Measurements from ENCODE around the gene EIF5A2.
"Not testable (repeated sequence)": the region's sequence is repeated elsewhere in the genome, so short reads cannot be mapped to it uniquely, and the experiment has no call there.

Gene EIF5A2

GRCh38 chr3:170896333-170896732 lies 12.1 kb downstream of the EIF5A2 start:
- DNase-seq = not testable (repeated sequence)

DNA sequence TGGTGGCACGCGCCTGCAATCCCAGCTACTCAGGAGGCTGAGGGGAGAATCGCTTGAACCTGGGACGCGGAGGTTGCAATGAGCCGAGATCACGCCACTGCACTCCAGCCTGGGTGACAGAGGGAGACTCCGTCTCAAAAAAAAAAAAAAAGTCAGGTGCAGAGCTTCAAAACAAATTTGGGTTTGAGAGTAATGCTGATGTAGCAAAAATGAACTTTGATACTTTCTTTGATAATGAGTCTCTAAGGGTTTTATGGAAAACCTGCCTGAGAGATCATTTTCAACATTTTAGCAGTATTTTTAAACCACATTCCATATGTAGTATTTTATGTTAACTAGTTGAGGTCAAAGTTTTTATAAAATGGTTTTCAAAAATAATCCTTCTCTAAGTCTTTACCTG lies 14.5 kb downstream of the EIF5A2 start:
- no peak for DNase-seq

DNA sequence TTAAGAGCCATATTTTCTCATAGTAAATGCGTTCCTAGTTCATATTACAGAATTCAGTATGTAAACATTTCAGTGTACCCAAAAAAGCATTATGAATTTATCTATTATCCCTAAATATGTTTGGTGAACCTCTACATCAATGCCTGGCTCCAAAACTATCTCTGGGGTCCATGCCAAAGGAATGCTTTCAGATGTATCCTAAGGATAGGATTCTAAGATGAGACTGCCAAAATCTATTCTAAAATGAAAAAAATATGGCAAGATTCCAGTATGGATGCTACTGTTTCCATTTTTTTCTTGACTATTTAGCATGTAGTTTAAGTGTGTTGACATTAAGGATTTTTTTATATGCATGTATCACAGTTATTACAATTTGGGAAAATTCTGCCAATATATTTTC lies 18.8 kb downstream of the EIF5A2 start:
- no peak for DNase-seq

- no peak for DNase-seq
These were observed 19.3 kb downstream of the EIF5A2 start for GRCh38 chr3:170889132-170889531.

GRCh38 chr3:170884109-170884930 lies 24.1 kb downstream of the EIF5A2 start:
- DNase-seq = not testable (repeated sequence)

DNA sequence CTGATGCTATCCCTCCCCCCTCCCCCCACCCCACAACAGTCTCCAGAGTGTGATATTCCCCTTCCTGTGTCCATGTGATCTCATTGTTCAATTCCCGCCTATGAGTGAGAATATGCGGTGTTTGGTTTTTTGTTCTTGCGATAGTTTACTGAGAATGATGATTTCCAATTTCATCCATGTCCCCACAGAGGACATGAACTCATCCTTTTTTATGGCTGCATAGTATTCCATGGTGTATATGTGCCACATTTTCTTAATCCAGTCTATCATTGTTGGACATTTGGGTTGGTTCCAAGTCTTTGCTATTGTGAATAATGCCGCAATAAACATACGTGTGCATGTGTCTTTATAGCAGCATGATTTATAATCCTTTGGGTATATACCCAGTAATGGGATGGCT lies 29.7 kb downstream of the EIF5A2 start:
- not testable (repeated sequence) for DNase-seq

DNA sequence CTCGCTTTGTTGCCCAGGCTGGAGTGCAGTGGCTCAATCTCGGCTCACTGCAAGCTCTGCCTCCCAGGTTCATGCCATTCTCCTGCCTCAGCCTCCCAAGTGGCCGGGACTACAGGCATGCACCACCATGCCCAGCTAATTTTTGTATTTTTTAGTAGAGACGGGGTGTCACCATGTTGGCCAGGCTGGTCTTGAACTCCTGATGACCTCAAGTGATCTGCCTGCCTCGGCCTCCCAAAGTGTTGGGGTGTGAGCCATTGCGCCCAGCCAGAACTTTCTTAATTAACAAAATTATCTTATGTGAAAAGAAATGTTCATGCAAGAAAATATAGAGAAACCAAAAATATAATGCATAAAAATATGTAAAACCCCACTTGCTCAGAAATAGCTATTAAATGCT lies 31.1 kb downstream of the EIF5A2 start:
- not testable (repeated sequence) for DNase-seq

DNA sequence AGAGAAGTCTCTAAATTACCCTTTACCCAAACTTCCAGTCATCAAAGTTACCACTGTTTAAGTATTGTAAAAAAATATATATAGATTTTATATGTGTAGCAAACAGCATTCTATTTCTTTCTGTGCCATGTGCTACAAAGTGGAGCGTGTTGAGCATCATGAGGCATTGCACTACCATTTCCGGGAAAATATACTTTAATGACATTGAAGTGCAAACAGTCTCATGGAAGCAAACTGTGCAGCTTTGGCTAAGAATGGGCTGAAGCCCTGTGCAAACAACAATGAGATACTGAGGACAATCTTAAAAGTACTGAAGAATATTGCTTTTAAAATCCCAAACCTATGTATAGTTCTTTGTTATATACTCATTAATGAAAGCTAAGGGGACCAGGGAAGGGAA lies 31.9 kb downstream of the EIF5A2 start:
- no peak for DNase-seq

GRCh38 chr3:170869645-170870593 lies 38.5 kb downstream of the EIF5A2 start, which contains the start of gene RPL22L1:
Gene RPL22L1, minus strand, starts transcription at chr3:170870195. Its CDS starts 28 bp downstream, at chr3:170870167.
- DNase-seq = peak; percentile 98

GRCh38 chr3:170869239-170869590 lies 39.2 kb downstream of the EIF5A2 start:
- peak; percentile 55 for DNase-seq

- DNase-seq = peak; percentile 27
These were observed 39.7 kb downstream of the EIF5A2 start for GRCh38 chr3:170868577-170869238.

DNA sequence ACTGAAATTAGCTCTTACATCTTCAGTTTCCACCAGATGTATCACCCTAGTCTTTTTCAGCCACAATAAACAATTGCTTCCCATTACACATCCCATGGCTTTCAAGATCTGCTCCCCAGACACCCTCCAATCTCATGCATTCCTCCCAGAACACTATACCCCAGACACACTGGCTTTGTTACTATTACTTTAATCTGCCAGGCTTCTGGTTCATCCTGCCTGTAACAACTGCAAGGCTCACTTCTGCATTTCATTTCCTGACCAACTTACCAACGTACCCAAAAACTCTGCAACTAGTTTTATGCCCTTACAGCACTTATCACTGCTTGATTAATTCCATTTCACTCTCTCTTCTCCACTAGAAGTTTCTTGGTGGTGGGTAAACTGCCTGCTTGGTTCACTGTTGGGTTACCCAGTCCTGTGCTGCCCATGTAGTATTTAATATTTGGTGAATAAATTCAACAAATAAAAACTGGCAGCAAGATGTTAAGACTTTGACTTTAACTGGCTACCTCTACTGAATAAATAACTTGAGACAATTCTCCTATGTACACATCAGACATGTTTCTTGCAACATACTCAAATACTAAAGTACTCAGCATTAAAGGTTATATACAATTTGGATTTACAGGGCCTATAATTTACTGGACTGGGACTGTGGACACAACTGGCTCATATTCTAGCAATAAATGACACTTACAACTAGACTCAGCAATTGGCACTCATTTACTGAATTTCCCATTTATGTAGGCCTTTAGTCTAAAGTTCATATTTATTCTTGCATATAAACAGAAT lies 41.1 kb downstream of the EIF5A2 start:
- DNase-seq = peak; percentile 67

- no peak for DNase-seq
These were observed 41.9 kb downstream of the EIF5A2 start for GRCh38 chr3:170866499-170866898.

DNA sequence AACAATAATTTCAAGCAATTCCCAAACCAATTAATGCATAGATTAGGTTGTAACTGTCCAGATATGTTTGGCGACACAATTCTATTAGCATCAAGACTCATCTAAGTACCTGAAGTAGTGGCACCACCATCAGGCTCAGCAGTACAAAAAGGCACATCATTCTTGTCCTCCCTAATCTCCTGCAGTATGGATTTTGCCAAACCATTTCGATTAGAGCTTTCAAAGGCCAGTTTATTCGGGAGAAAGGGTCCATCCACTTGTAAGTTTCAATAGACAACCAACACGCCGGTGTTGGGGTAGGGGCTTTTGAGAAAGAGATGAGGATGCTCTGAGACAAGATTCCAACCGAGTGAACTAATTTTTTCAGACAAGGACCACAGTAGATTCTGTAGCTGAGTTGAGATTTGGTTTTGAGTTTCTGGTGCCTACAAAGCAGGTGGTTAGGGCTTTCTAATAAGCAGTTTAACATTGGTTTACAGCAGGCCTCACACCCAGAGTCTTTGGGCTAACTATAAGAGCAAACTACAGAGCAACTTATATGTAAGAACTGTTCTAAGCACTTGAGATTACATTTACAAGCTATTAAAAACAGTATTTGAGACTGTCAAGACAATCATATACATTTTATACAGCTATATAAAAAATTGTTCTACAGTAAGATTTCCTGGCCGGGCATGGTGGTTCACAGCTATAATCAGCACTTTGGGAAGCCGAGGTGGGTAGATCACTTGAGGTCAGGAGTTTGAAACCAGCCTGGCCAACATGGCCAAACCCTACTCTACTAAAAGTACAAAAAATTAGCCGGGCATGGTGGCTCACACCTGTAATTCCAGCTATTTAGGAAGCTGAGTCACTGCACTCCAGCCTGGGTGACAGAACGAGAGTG lies 43.0 kb downstream of the EIF5A2 start:
- peak; percentile 49 for DNase-seq

DNA sequence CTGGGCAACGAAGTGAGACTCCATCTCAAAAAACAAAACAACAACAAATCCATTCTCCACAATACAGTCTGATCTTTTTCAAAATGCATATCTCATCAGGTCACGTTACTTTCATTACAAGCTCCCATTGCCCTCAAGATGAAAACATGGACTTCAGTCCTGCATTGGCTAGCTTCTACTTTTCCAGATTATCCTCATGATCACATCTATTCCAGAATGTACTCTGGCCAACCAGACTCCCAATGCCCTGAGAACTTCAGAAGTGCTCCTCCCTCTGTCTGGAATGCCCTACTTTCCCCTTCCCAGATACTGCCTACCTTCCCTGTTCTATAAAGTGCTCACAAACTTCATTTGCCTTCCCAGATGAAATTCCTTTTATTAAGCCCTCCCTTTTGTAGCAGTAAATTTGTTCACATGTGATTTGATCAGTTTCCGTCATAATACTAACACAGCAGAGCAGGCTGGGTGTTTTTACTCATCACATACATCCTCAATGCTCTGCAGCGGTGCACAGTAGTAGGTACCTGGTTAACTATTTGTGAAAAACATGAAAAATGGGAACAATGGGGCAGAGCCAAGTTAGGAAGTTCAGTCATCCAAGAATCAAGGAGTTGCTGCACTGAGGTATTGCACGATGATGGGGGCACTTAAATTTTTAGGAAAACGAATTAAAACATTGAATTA lies 43.8 kb downstream of the EIF5A2 start:
- peak; percentile 37 for DNase-seq

- DNase-seq = no peak
These were observed 44.6 kb downstream of the EIF5A2 start for GRCh38 chr3:170863816-170864215.

GRCh38 chr3:170862618-170863374 lies 45.6 kb downstream of the EIF5A2 start:
- no peak for DNase-seq

GRCh38 chr3:170858599-170858998 lies 49.8 kb downstream of the EIF5A2 start:
- DNase-seq = no peak

DNA sequence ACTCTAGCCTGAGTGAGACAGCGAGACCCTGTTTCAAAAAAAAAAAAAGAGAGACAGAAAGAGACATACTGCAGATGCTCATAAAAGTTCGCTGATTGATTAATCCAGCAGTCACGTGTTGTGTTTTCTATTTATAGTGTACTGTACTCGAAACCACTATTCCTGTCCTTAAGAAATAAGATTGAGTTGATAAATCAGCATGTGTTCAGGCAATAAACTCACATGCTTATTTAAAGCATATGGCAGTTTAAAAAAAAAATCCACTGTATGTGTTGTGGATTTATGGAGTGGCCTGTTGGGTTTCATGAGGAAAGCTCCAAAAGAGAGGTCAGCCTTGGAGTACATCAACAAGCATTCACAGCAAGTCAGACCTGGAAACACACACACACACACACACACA lies 56.1 kb downstream of the EIF5A2 start:
- no peak for DNase-seq
